T-cell (primary cell): ENCODE measurements around the gene VPS41. TPM values are rescaled to one million over a fixed set of nuclear protein-coding genes. Genes with fewer than 3 reads are reported as not detected.

Source experiments
- ATAC-seq, 4 experiments: fragments of 200-7000 bp in 3 of 4; fragments of 150-1000 bp in 1 of 4; cut with Tn5 transposase; replicated peaks in 1 of 4; 1 replicate in 3 of 4; 2 replicates in 1 of 4; pipeline ENCODE4 v1.10.0; 2021; ENCODE audit warnings: moderate library complexity in 3 of 4, mild to moderate bottlenecking in 2 of 4, moderate number of reproducible peaks in 1 of 4
- CTCF ChIA-PET, 2 donors: fragments of 300-600 bp; sonication (Branson Sonifier 250); formaldehyde crosslinking; loops; one replicate each; lab custom pipeline; 2022; ENCODE audit warnings: antibody characterized with exemption in 2 of 2; lab: Charles Lee
- POLR2A ChIA-PET, 2 donors: fragments of 300-600 bp; sonication (Branson Sonifier 250); formaldehyde crosslinking; loops; one replicate each; lab custom pipeline; 2022; ENCODE audit warnings: antibody characterized with exemption in 2 of 2; lab: Charles Lee
- DNase-seq, 35 experiments: peaks; one replicate each; pipeline versions ENCODE4 v3.0.0 to v3.0.0-alpha.2; 2013 to 2023
- H3K27ac ChIP-seq: one replicate; pipeline ENCODE4 v1.5.1; 2013; ENCODE audit warnings: low read length
- H3K27me3 ChIP-seq, 2 experiments: replicated peaks in 1 of 2; 1 replicate in 1 of 2; 2 replicates in 1 of 2; pipeline versions ENCODE4 v1.6.1 to v1.7.0; 2013; ENCODE audit warnings: low read length in 1 of 2, mixed read lengths in 1 of 2; ENCODE audit not compliant: control insufficient read depth in 2 of 2, insufficient read depth in 2 of 2; ENCODE audit errors: extremely low read depth in 1 of 2
- H3K36me3 ChIP-seq, 2 donors: 1 replicate in 1 of 2; 2 replicates in 1 of 2; pipeline versions ENCODE4 v1.6.1 to v1.7.0; 2013; ENCODE audit warnings: low read length in 1 of 2; ENCODE audit not compliant: control insufficient read depth in 2 of 2, insufficient read depth in 1 of 2; ENCODE audit errors: extremely low read depth in 1 of 2
- H3K4me1 ChIP-seq, 2 experiments: 1 replicate in 1 of 2; 2 replicates in 1 of 2; pipeline versions ENCODE4 v1.6.1 to v1.7.0; 2013; ENCODE audit warnings: low read length in 2 of 2, mixed read lengths in 1 of 2; ENCODE audit not compliant: insufficient read depth in 2 of 2, control insufficient read depth in 1 of 2; ENCODE audit errors: extremely low read depth in 1 of 2
- H3K4me3 ChIP-seq, 2 donors: 1 replicate in 1 of 2; 2 replicates in 1 of 2; pipeline versions ENCODE4 v1.5.1 to v1.7.0; 2013; ENCODE audit warnings: mild to moderate bottlenecking in 2 of 2, low read length in 1 of 2, moderate library complexity in 1 of 2; ENCODE audit not compliant: control insufficient read depth in 1 of 2; ENCODE audit errors: extremely low read depth in 1 of 2
- H3K9me3 ChIP-seq: 2 replicates; pipeline ENCODE4 v1.7.0; 2013
- H3K27ac Mint-ChIP-seq, 2 donors: one replicate each; pipeline ENCODE4 v1.8.0; 2020 to 2021; ENCODE audit warnings: mild to moderate bottlenecking in 2 of 2, mixed read lengths in 2 of 2
- H3K27me3 Mint-ChIP-seq, 2 donors: one replicate each; pipeline ENCODE4 v1.8.0; 2021 to 2022; ENCODE audit warnings: mixed read lengths in 2 of 2
- H3K36me3 Mint-ChIP-seq: one replicate; pipeline ENCODE4 v1.8.0; 2021; ENCODE audit warnings: mixed read lengths
- H3K4me1 Mint-ChIP-seq, 3 donors: one replicate each; pipeline ENCODE4 v1.8.0; 2020 to 2022; ENCODE audit warnings: mixed read lengths in 3 of 3, mild to moderate bottlenecking in 1 of 3
- H3K4me3 Mint-ChIP-seq, 3 donors: one replicate each; pipeline ENCODE4 v1.8.0; 2020 to 2022; ENCODE audit warnings: mild to moderate bottlenecking in 3 of 3, mixed read lengths in 3 of 3, moderate library complexity in 3 of 3
- H3K9me3 Mint-ChIP-seq, 3 donors: one replicate each; pipeline ENCODE4 v1.8.0; 2020 to 2022; ENCODE audit warnings: mixed read lengths in 3 of 3
- WGBS: methylation state at CpG from one replicate; pipeline ENCODE4 v1.1.5; 2013; ENCODE audit warnings: missing lambda C conversion rate; ENCODE audit not compliant: insufficient coverage; 5-methylcytosine and 5-hydroxymethylcytosine counted together
- total RNA-seq, 35 experiments: library from RNA in 6 of 35; stranded (reverse) in 6 of 35; fragments of 120-200 nt in 1 of 35; gene quantifications; one replicate each; pipeline versions ENCODE4 v1.2.1 to v1.2.4 and lab custom pipeline; 2013 to 2026

VPS41 gene
- total RNA-seq, 5 donors from 2014 or later (not counting 1 experiment from before 2014, with no cell fraction given) = 45.6 to 68.3 (median 55.3) TPM

DNA sequence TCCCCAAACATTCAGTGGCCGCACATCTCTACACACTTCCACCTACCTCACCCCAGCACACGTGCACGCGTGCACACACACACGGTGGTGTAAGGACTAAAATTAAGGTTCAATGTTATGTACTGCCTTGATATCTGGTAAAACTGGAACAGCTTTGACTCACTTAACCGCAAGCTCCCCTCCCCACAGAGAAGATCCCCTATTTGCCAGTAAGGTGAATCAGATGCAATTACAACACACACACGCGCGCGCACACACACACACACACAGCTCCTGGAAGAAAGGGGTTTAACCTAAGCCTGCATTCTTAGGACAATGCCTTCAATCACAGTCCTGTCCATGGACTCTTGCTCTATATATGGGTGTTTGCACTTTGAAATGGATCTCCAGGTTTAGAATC lies 25.5 kb upstream of the VPS41 start:
- Histone ChIP-seq H3K27ac (no peak overlapping the region), H3K9me3 (no peaks in the 10 kb centered on the region), H3K4me1 (no peaks in the 10 kb centered on the region), H3K27me3 (peaks cover 0 to 2% of the 10 kb centered on the region in 2 experiments), H3K36me3 (no peaks in the 10 kb centered on the region), H3K4me3 (no peak overlapping the region)
- Mint-ChIP-seq H3K4me1 (no peaks in the 10 kb centered on the region), H3K27me3 (peaks cover 2 to 11% of the 10 kb centered on the region in 2 donors), H3K36me3 (no peaks in the 10 kb centered on the region), H3K27ac (no peak overlapping the region), H3K4me3 (no peak overlapping the region), H3K9me3 (no peaks in the 10 kb centered on the region)
- WGBS = no CpG with 5 or more reads among the region's 10 CpGs
- DNase-seq = no peak
- ChIA-PET CTCF (no interaction called here), POLR2A (no interaction called here)
- ATAC-seq = no peak

DNA sequence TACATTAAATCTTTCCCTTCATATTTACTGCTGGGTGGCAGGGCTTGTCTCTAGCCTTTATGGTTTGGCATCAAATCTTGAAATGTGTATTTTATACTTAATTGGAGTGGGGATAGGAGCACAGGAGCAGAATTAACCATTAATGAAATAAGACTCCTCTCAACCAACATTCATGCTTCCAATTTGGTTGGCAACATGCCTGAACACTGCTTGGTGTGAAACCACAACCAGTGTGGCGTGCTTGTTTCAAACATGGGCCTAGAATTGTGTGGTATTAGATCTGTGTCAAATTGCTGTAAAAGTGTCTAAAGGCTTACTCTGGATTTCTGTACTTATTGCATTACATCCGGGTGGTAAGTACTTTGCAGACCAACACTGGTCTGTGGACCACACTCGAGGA lies 25.1 kb upstream of the VPS41 start:
- no peak overlapping the region for H3K27ac Mint-ChIP-seq
- peaks cover 2 to 8% of the 10 kb centered on the region in 2 donors for H3K27me3 Mint-ChIP-seq
- no peaks in the 10 kb centered on the region for H3K4me1 ChIP-seq
- WGBS = 82% methylated on average over 3 of the region's 3 CpGs
- H3K4me3 Mint-ChIP-seq = no peak overlapping the region
- H3K27me3 ChIP-seq = peaks cover 0 to 2% of the 10 kb centered on the region in 2 experiments
- no peaks in the 10 kb centered on the region for H3K4me1 Mint-ChIP-seq
- no peaks in the 10 kb centered on the region for H3K36me3 Mint-ChIP-seq
- ATAC-seq (peak in 1 of 4 experiments; percentile 7), DNase-seq (no peak)
- no peak overlapping the region for H3K4me3 ChIP-seq
- H3K36me3 ChIP-seq = no peaks in the 10 kb centered on the region
- no peaks in the 10 kb centered on the region for H3K9me3 Mint-ChIP-seq
- CTCF ChIA-PET = no interaction called here
- POLR2A ChIA-PET = no interaction called here
- no peaks in the 10 kb centered on the region for H3K9me3 ChIP-seq
- H3K27ac ChIP-seq = no peak overlapping the region

DNA sequence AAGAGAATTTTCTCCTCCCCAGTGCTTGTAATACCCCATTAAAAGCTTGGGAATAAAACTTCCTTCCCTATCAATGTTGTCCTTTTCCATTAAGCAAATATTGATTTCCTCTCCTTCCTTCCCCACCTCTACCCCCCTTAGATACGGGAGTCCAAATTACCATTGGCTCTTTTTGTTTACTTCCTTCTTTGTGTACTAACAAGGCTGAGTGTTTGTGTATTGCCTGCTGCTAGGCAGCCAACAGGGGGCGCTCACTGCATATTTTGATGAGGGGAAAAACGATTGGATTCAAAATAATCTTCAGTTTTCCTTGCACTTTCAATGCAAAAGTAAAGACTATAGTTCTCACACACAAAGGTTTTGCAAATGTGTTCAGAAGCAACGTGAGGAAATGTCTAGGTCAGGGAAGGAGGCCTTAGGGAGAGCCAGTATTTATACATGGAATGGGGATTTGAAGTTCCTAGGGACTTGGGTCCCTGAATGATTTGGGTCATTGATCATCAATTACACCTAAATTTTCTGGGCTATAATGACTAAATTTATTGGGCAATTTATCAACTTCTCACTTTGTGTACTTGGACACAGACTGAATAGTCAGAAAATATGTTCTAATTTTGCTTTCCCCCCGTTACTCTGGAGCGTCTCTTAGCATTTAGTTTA lies 23.6 kb upstream of the VPS41 start:
- H3K9me3 Mint-ChIP-seq = no peaks in the 10 kb centered on the region
- POLR2A ChIA-PET = interaction anchor here (0.6 kb wide), 2 partner anchors 8 to 118 kb away, joined by 3 read pairs; no protein-coding TSS in a partner anchor

DNA sequence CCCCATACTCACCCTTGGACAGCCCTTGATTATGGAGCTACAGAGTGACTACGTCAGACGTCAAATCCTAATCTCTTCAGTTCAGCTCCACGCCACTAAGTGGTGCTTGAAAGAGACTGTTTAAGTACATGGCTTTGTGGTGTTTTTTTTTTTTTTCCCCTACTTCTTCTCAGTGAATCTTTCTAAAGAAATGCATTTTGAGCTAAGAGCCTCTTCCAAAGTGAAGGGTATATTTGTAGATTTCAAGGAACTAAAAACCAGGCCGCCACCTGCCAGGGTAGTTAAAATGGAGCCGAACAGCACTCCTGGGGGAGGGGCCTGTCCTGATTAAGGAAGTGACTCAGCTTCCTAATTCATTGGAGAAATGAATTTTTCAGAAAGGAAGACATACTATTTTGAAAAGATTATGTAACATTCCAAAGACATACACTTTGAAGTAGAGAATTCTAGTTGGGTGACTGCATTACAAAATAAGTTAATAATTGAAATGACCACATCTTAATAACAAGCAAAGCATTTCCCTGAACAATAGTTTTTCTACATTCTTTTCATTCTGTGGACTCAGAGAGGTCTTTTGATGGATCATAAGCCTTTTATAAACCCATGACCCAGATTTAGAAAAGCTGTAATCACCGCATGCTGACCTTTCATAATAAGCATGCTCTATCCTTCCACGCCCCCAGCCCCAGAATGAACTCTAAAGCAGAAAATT lies 20.6 kb upstream of the VPS41 start:
- no peak for ATAC-seq
- Mint-ChIP-seq H3K27ac (no peak overlapping the region), H3K4me3 (no peak overlapping the region), H3K4me1 (no peaks in the 10 kb centered on the region), H3K9me3 (no peaks in the 10 kb centered on the region), H3K36me3 (no peaks in the 10 kb centered on the region), H3K27me3 (peaks cover 3 to 7% of the 10 kb centered on the region in 2 donors)
- H3K4me1 ChIP-seq = no peaks in the 10 kb centered on the region
- WGBS = 94% methylated on average over 2 of the region's 7 CpGs
- H3K9me3 ChIP-seq = no peaks in the 10 kb centered on the region
- H3K4me3 ChIP-seq = no peak overlapping the region
- no peaks in the 10 kb centered on the region for H3K27me3 ChIP-seq
- no peak overlapping the region for H3K27ac ChIP-seq
- no peaks in the 10 kb centered on the region for H3K36me3 ChIP-seq
- no peak for DNase-seq
- ChIA-PET POLR2A (no interaction called here), CTCF (no interaction called here)

More for the DNA sequence above, 23.6 kb upstream of the VPS41 start:
- H3K27ac Mint-ChIP-seq = no peak overlapping the region
- H3K36me3 ChIP-seq = no peaks in the 10 kb centered on the region
- no peaks in the 10 kb centered on the region for H3K4me1 ChIP-seq
- no peak overlapping the region for H3K27ac ChIP-seq
- no peaks in the 10 kb centered on the region for H3K4me1 Mint-ChIP-seq
- no peak for ATAC-seq
- no peak overlapping the region for H3K4me3 Mint-ChIP-seq
- CTCF ChIA-PET = interaction anchor here (0.6 to 0.7 kb wide), 3 partner anchors 195 to 568 kb away, joined by 3 read pairs; no protein-coding TSS in a partner anchor
- H3K4me3 ChIP-seq = no peak overlapping the region
- H3K27me3 ChIP-seq = no peaks in the 10 kb centered on the region
- H3K27me3 Mint-ChIP-seq = peaks cover 5 to 10% of the 10 kb centered on the region in 2 donors
- DNase-seq = peak in 22 of 35 experiments; percentile 5 to 51 (median 16)
- WGBS = no CpG with 5 or more reads among the region's 6 CpGs
- no peaks in the 10 kb centered on the region for H3K36me3 Mint-ChIP-seq
- no peaks in the 10 kb centered on the region for H3K9me3 ChIP-seq

DNA sequence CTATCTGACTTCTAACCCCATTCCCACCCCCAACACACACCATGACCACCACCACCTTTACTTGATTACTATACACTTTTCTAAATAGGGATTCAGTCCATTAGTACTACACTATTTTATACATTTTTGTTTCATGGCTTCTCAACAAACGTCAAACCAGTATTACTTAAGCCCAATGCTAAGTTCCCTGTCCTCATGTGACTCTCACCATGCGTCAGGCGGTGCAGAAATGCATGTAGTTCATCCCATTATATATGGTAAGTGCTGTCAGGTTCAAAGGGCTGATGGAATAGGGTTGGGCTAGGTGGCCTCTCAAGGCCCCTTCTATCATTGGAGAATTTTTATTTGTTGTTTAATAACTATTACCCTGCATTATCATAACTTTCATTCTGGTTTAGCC lies 19.5 kb upstream of the VPS41 start:
- POLR2A ChIA-PET = no interaction called here
- no peaks in the 10 kb centered on the region for H3K27me3 ChIP-seq
- no peaks in the 10 kb centered on the region for H3K36me3 ChIP-seq
- no peaks in the 10 kb centered on the region for H3K4me1 ChIP-seq
- H3K9me3 ChIP-seq = no peaks in the 10 kb centered on the region
- H3K27ac Mint-ChIP-seq = no peak overlapping the region
- WGBS = no CpG with 5 or more reads among the region's 3 CpGs
- H3K9me3 Mint-ChIP-seq = no peaks in the 10 kb centered on the region
- no peaks in the 10 kb centered on the region for H3K36me3 Mint-ChIP-seq
- no peak overlapping the region for H3K4me3 ChIP-seq
- CTCF ChIA-PET = no interaction called here
- DNase-seq (no peak), ATAC-seq (no peak)
- H3K4me1 Mint-ChIP-seq = no peaks in the 10 kb centered on the region
- peaks cover 3 to 7% of the 10 kb centered on the region in 2 donors for H3K27me3 Mint-ChIP-seq
- no peak overlapping the region for H3K27ac ChIP-seq
- H3K4me3 Mint-ChIP-seq = no peak overlapping the region

DNA sequence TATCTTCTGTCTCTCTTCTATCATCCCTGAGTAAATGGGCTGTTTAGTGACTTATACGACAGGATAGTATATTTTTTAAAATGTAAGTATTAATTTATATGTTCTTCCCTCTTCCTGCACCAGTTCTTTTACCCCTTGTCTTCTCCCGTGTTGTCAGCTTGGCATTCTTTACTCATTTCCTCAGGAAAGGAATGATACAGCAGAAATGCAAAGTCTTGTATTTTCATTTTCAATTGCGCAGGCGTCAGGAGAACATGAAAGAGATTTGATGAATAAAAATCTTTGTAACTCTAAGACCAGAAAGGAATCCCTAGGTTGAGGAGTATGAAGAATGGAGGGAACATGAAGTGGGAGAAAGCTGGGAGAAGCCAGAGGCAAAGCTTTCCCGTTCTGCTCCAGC lies 18.8 kb upstream of the VPS41 start:
- H3K27ac ChIP-seq = no peak overlapping the region
- no peaks in the 10 kb centered on the region for H3K36me3 ChIP-seq
- no peak overlapping the region for H3K4me3 ChIP-seq
- no peaks in the 10 kb centered on the region for H3K4me1 ChIP-seq
- POLR2A ChIA-PET = no interaction called here
- peaks cover 3 to 7% of the 10 kb centered on the region in 2 donors for H3K27me3 Mint-ChIP-seq
- CTCF ChIA-PET = no interaction called here
- ATAC-seq (no peak), DNase-seq (no peak)
- no peak overlapping the region for H3K4me3 Mint-ChIP-seq
- no peaks in the 10 kb centered on the region for H3K9me3 Mint-ChIP-seq
- no peaks in the 10 kb centered on the region for H3K9me3 ChIP-seq
- H3K27me3 ChIP-seq = no peaks in the 10 kb centered on the region
- H3K4me1 Mint-ChIP-seq = no peaks in the 10 kb centered on the region
- WGBS = 80% methylated on average over 1 of the region's 5 CpGs
- H3K36me3 Mint-ChIP-seq = no peaks in the 10 kb centered on the region
- H3K27ac Mint-ChIP-seq = no peak overlapping the region
